ENCODE data around the gene PARS2.

PARS2 gene

DNA sequence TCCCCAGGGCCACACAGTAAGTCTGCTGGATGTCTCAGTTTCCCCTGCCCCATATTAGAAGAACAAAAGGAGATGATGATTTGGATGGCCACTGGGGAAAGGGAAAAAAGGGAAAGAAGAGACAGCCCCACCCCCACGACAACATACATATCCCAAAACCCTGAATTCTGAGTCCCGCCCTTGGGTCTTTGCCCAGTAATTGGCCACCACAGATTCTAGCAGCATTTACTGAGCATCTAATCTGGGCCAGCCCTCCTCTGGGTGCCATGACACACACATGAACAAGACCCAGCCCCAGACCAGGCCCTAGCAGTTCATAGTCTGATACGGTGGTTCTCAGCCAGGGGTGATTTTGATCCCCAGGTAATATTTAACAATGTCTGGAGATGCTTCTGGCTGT, 53.9 kb downstream of the PARS2 start:
- H3K9me3 ChIP-seq (ENCODE audit: control insufficient read depth, insufficient read depth, low read length), result no peaks in the 10 kb centered on the region
- H3K9ac ChIP-seq (ENCODE audit: low read depth, low read length), result no peak overlapping the region
- no peaks in the 10 kb centered on the region for H3K36me3 ChIP-seq (ENCODE audit: insufficient read depth, low read length)
- peaks cover 2% of the 10 kb centered on the region; the same call in 1 of the 2 replicates for H3K4me1 ChIP-seq (ENCODE audit: insufficient read depth, low read length)

DNA sequence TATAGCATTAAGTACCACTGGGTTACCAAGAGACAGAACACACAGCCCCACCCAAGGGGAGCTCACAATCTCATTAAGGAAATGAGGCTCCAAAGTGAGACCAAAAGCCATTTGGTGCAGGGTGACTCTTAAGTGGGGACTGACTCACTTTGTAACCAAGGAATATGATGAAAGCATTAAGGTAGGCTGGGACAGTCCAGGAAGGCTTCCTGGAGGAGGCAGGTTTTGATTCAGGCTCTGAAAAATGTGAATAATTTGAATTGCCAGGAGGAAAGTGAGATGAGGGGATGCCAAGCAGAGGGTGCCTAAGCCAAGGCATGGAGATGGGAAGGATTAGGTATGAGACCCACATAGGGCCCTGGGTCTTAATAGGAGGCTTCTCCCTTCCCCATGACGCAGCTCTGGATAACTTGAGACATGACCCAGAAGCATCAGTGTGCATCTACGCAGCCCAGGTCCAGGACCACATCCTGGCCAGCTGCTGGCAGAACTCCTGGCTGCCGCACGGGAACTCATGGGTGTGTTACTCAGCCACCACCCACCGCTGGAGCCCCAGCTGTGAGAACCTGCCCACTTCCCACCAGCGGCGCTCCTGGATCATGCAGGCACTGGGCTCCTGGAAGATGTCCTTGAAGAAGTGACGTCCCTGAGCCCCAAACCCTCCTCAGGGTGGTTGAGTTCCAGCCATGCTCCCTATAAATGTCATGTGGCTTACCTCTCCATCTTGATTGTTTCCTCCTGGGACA, 54.6 kb downstream of the PARS2 start:
- H3K9ac ChIP-seq (ENCODE audit: low read depth, low read length), result no peak overlapping the region
- no peaks in the 10 kb centered on the region for H3K4me1 ChIP-seq (ENCODE audit: insufficient read depth, low read length)
- H3K9me3 ChIP-seq (ENCODE audit: control insufficient read depth, insufficient read depth, low read length), result no peaks in the 10 kb centered on the region
- no peaks in the 10 kb centered on the region for H3K36me3 ChIP-seq (ENCODE audit: insufficient read depth, low read length)

DNA sequence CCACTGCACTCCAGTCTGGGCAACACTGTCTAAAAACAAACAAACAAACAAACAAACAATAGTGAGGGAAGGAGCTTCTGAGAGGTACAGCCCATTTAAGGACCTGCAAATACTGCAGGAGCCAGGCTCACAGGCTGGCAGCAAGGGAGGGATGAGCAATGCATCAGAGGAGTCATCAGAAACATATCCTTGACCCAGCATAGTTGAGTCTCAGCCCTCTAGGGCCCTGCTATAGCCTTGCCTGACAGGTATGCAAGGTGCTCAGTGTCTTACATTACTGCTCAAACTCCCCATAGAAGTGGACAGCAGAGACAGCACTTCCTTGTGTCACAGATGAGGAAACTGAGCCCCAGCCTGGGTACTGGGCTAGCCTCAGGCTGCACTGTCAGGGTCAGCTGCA, 55.9 kb downstream of the PARS2 start:
- no peaks in the 10 kb centered on the region for H3K4me1 ChIP-seq (ENCODE audit: insufficient read depth, low read length)
- no peaks in the 10 kb centered on the region for H3K36me3 ChIP-seq (ENCODE audit: insufficient read depth, low read length)
- H3K9me3 ChIP-seq (ENCODE audit: control insufficient read depth, insufficient read depth, low read length), result no peaks in the 10 kb centered on the region
- no peak overlapping the region for H3K9ac ChIP-seq (ENCODE audit: low read depth, low read length)
